Raji (cell line): ENCODE data around the gene AFDN.

Experiments
- POLR2A ChIP-seq: IDR thresholded peaks from 2 replicates; pipeline ENCODE4 v1.6.1; 2011; ENCODE audit warnings: low read depth, low read length, control low read depth; ENCODE audit not compliant: insufficient read depth

The AFDN gene

GRCh38 chr6:167919349-167919748 lies 92.6 kb downstream of the AFDN start:
- no peak for TF ChIP-seq POLR2A

DNA sequence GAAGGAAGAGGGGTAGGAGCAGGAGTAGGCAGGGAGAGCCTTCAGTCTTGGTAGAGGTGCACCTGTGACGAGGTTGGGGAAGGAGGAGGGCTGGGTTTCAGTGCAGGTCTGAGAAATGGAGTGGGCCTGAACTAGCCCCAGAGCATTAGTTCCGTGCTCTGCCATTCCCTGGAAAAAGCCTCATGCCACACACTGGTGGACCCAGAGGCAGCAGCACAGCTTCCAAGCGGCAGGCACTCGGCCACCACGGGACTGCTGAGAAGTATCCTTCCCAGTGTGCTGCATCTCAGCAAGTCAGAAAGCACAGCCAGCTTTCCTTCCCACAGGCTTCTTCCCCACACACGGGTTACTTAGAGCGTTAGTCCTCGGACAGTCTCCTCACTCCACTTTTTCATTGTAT lies 93.5 kb downstream of the AFDN start:
- no peak for TF ChIP-seq POLR2A

GRCh38 chr6:167921831-167922230 lies 95.1 kb downstream of the AFDN start:
- no peak for TF ChIP-seq POLR2A

DNA sequence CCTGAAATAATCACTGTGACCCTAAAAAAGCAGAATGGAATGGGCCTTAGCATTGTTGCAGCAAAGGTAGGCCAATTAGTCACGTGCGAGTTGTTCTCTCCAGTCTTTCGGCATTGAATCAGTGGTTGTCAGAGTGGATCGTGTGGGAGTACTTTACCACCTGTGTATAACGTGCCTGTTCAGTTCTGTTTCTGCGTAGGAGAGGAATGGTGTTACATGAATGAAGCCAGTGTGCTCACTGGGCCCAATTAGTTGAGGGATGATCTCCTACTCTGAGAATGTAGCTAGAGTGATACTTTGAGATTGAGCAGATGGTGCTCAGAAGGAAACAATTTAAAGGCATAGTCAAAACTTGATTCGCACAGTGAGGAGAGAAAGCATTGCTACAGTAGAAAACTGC lies 98.3 kb downstream of the AFDN start:
- no peak for TF ChIP-seq POLR2A

DNA sequence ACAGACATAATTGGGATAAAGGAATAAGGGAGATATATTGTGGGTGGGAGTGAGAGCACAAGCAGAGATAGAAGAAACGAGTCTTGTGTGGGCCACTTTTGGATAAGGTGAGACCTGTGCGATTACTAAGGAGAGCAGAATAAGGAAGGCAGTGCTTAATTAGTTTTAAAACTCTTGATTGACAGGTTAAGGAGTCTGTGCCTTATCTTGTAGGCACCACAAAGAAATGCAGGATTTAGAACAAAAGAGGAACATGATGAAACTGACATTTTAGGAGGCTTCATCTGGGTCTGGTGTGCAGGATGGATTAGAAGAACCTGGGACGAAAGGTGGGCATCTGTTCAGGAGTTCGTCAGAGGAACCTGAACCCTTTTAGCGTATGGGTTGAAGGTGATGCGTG lies 100.5 kb downstream of the AFDN start:
- TF ChIP-seq POLR2A: no peak

DNA sequence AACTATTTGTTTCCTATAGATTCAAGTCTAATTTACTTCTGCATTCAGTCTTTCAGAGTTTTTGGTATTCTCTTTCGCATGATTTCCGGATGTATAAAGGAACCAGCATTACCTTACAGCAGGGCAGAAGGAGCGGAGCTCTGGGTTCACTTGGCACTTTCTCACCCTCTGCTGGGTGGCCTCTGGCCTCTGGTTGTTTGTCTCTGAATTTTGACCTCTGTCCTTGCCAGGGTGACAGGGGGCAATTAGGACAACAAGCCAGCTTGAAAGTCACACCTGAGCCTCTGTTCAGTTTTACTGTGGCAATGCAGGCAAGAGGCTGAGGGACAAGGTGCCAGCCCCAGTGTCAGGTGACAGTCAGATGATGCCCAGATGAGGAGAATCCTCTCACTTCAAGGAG lies 101.4 kb downstream of the AFDN start:
- no peak for TF ChIP-seq POLR2A

DNA sequence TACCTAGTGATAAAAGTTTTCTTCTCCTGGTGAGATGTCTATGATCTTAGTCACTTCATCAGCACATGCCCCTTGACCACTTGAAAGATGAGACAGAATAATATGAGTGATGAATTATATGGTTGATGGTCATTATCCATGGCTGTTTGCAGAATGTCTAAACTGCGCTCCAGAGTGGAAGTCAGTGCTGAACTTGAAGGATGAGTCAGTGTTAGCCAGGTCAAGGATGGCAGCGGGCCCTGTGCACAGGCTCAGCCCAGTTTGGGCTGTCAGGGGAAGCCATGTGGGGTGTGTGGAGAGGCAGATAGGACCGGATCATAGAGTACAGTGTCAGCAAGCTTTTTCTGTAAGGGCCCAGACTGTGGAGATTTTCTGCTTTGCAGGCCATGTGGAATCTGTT lies 103.6 kb downstream of the AFDN start:
- TF ChIP-seq POLR2A: no peak

GRCh38 chr6:167932468-167933276 lies 106.0 kb downstream of the AFDN start:
- no peak for TF ChIP-seq POLR2A

- no peak for TF ChIP-seq POLR2A
Measured at GRCh38 chr6:167933290-167933689, 106.6 kb downstream of the AFDN start.

- TF ChIP-seq POLR2A: no peak
Measured at GRCh38 chr6:167933847-167934246, 107.1 kb downstream of the AFDN start.

GRCh38 chr6:167934426-167934864 lies 107.7 kb downstream of the AFDN start:
- TF ChIP-seq POLR2A: no peak

- no peak for TF ChIP-seq POLR2A
Measured at GRCh38 chr6:167936051-167936450, 109.3 kb downstream of the AFDN start.

- no peak for TF ChIP-seq POLR2A
Measured at GRCh38 chr6:167937301-167937700, 110.6 kb downstream of the AFDN start.

DNA sequence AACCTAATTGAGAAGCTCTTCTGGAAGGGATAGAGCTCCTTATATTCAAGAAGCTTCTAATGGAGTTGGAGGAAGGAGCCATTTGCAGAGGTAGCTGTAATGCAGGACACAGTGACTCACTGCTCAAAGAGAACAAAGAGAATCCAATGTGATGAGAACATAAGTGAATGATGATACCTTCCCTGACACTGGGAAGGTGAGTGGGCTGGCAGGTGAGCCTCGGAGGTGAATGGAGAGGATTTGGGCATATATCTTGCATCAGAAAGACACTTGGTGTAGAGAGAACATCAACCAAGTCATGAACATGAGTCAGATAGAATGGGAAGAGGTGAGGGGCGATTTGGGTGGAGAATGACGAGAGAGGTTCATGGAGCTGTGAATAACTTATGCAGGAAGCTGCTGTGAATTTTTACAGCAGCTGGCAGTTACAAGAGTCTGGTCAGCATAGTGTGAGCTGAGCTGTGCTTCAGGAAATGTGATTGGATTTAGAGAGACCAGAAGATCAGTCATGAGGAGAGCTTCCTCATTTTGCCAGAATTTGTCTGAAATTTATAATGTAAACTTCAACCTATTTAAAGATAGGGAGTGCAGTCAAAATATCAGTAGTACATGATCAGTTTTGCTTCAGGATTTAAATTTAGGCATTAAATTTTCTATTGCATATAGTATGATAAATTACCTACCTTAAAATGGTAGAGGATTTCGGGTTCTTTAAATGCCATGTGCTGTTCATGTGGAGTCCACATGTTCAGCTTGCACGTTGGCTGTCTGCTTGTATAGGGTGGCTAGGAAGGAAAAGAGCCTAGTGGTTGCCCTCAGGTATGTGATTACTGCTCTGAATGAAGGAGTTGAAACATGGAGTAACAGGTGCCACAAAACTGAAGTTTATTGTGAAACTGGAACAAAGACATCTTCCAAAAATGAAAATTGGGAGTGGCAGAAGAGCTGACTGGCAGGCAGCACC lies 111.5 kb downstream of the AFDN start:
- no peak for TF ChIP-seq POLR2A

GRCh38 chr6:167941822-167942221 lies 115.1 kb downstream of the AFDN start:
- TF ChIP-seq POLR2A: no peak

- no peak for TF ChIP-seq POLR2A
Measured at GRCh38 chr6:167944130-167944529, 117.4 kb downstream of the AFDN start.
